Astrocyte of the spinal cord (primary cell): ENCODE measurements around the gene GRID2.

Experiments used
- DNase-seq: peaks from one replicate; pipeline ENCODE4 v3.0.0; 2011; ENCODE audit warnings: low read depth, low spot score
- H3K4me3 ChIP-seq: 2 replicates; pipeline ENCODE4 v1.5.1; 2011; ENCODE audit warnings: low read depth, mild to moderate bottlenecking, low read length, moderate library complexity
- in situ Hi-C: cut with HindIII; loops from 2 replicates; pipeline ENCODE4 v1.10.0; 2017; ENCODE audit warnings: low sequenced_read_pairs
- TF ChIP-seq, protein P1 (sequence below): IDR thresholded peaks from 2 replicates; pipeline ENCODE4 v1.5.1; 2012; ENCODE audit warnings: low read depth, mild to moderate bottlenecking, low read length, inconsistent platforms

Gene GRID2

DNA sequence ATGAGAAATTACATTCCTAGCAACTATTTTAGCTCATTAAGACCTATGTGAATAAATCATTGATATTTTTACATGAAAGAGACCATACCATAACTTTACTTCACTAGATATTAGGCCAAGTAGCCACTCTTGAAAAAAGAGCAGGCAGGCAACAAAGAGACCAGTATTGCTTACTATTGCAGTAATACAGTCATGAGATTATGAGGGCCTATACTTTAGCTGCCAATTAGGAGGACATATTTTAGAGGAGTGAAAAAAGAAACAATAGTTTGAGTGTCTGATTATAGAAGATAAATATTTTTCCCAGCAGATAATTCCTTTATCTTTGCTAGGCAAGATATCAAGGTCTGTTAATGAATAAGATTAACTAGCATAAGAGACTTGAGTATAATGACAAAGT is 739.0 kb downstream of the GRID2 start:
- no peak for DNase-seq
- H3K4me3 ChIP-seq, result no peak overlapping the region
- TF ChIP-seq, protein P1, sequence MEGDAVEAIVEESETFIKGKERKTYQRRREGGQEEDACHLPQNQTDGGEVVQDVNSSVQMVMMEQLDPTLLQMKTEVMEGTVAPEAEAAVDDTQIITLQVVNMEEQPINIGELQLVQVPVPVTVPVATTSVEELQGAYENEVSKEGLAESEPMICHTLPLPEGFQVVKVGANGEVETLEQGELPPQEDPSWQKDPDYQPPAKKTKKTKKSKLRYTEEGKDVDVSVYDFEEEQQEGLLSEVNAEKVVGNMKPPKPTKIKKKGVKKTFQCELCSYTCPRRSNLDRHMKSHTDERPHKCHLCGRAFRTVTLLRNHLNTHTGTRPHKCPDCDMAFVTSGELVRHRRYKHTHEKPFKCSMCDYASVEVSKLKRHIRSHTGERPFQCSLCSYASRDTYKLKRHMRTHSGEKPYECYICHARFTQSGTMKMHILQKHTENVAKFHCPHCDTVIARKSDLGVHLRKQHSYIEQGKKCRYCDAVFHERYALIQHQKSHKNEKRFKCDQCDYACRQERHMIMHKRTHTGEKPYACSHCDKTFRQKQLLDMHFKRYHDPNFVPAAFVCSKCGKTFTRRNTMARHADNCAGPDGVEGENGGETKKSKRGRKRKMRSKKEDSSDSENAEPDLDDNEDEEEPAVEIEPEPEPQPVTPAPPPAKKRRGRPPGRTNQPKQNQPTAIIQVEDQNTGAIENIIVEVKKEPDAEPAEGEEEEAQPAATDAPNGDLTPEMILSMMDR, result no peak
- in situ Hi-C loops, result no loop called here

DNA sequence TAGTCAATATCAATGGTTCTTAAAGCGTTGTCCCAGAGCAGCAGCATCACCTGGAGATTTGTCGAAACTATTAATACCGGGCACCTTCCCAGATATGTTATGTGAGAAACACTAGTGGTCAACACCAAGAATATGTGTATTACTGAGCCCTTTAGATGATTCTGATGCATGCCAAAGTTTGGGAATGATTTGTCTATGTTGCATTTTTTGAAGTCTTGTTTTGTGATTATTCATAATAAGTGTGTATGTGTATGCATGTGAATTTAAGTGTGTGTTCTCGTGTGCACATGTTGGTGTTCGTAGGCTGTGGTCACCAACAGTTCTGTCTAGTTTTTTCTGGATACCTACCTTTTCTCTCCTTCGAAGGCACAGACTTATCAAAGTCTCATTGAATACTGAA is 749.4 kb downstream of the GRID2 start:
- DNase-seq, result no peak
- in situ Hi-C loops, result no loop called here
- no peak overlapping the region for H3K4me3 ChIP-seq
- TF ChIP-seq, protein P1, result no peak

DNA sequence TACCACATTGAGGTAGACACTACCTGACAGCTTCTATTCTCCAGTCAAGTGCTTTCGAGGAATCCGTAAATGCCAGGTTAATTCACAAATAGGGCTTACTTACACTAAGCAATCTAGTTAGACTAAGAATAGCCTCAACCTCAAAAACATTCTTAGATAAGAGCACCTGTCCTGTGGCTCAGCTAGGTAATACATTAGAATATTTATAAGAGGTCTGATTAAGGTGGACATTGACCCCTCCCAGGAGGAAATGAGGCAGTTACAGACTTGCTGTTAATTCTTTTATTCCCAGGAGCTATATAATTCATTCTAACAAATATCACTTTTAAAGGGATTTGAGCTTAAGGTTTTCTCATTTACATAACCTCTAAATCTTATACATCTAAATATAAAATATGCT is 758.1 kb downstream of the GRID2 start:
- DNase-seq, result no peak
- TF ChIP-seq, protein P1, result no peak
- in situ Hi-C loops, result no loop called here
- no peak overlapping the region for H3K4me3 ChIP-seq

DNA sequence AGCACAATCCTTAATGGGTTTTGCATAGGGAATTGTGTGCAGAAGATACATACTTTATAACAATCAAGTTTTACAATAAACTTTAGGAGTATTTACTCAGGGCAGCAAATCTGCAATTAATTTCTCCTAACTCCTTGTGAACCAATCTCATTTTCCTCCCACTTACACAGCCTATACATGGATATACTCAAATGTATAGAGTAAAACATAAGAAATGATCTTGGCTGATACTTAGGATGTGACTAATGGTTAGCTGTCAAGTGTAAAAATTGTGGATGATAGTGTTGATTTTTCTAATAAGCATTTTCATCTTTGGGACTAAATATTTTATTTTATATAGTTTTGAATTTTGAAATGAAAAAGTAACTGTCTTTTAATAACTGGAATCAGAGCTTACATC is 759.6 kb downstream of the GRID2 start:
- TF ChIP-seq, protein P1, result no peak
- no peak for DNase-seq
- in situ Hi-C loops, result no loop called here
- H3K4me3 ChIP-seq, result no peak overlapping the region

DNA sequence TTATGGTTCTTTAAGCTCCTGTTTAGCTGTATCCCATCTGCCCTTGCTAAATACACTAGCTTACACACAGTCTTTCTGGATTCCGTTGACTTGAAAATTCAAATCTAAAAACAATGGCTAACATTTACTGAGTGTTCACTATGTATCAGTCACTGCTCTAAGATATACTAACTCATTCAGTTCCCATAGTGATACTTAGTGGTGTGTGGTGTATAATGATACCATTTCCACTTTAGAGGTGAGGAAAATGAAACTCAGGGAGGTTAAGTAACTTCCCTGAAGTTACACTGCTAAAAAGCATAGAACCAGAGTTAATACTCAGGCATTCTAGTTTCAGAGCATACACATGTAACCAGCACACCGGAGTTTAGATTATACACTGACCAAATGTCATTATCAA is 762.0 kb downstream of the GRID2 start:
- in situ Hi-C loops, result no loop called here
- no peak overlapping the region for H3K4me3 ChIP-seq
- TF ChIP-seq, protein P1, result no peak
- no peak for DNase-seq

DNA sequence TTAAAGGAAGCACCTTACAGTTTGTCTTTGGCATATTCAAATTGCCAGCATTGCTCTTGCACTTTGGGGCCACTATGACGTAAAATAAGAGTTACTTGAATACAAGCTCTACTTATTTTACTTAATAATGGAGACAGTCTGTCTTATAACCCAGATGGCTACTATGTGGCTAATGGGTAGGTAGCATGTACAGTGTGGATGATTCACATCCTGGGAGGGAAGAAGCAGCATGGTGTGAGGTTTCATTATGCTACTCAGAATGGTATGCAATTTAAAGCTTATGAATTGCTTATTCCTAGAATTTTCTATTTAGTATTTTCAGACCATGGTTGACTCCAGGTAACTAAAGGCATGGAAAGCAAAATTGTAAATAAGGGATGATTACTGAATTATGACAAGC is 763.0 kb downstream of the GRID2 start:
- no peak overlapping the region for H3K4me3 ChIP-seq
- in situ Hi-C loops, result no loop called here
- TF ChIP-seq, protein P1, result no peak
- DNase-seq, result peak; percentile 45

DNA sequence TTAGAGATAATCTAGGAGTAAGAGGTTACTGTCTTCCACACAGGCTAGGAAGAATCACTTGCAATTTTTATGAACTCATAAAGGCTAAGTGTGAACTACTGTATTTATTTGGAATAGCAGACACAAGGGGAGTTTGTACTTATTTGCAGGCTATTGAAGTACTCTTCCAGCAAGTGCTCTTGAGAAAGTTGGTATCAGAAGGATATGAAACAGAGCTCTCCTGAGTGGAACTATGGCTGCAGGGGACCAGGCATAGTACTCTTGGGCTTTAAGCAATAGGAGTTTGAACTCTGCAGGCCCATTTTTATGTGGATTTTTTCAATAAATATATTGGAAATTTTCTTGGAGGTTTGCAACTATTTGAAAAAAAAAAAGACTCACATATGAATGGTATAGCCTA is 768.5 kb downstream of the GRID2 start:
- TF ChIP-seq, protein P1, result no peak
- DNase-seq, result no peak
- no peak overlapping the region for H3K4me3 ChIP-seq
- in situ Hi-C loops, result no loop called here
